Skin of body (tissue), 2 donors: ENCODE measurements around the gene ZDHHC11. TPM values are rescaled to one million over a fixed set of nuclear protein-coding genes. Genes with fewer than 3 reads are reported as not detected.
"Not testable (repeated sequence)": the region's sequence is repeated elsewhere in the genome, so short reads cannot be mapped to it uniquely, and the experiment has no call there.

Experiments used
- DNase-seq: peaks from one replicate; lab custom pipeline; 2025; lab: John Stamatoyannopoulos, UW
- total RNA-seq: library from RNA; depleted of rRNA; stranded (reverse); fragments of >200 nt; gene quantifications from one replicate; pipeline ENCODE4 v1.2.3, GENCODE V29; 2014

ZDHHC11 gene
- total RNA-seq, 1 donor from 2014 or later, result 4.1 TPM

GRCh38 chr5:845676-846601 lies 4.8 kb downstream of the ZDHHC11 start:
- DNase-seq, result not testable (repeated sequence)

- not testable (repeated sequence) for DNase-seq
These were observed 5.6 kb downstream of the ZDHHC11 start for GRCh38 chr5:845031-845675.

DNA sequence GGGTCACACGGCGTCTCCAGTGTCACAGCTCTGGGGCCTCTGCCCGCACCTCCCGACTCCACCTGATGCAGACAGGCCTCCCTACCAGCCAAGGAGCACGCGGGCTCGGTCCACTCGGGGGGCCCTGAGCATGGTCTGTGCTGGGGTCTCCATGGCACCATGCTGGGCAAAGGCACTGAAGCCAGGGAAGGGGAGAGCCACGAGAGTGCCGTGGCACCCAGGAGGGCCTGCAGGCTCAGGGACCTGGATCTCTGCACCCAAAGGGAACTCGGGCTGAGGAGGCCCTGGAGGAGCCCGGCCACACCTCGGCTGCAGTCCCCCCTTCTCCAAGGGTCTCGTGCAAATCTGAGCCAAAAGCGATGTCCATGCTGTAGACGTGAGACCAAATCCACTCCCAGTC lies 6.4 kb downstream of the ZDHHC11 start:
- not testable (repeated sequence) for DNase-seq

DNA sequence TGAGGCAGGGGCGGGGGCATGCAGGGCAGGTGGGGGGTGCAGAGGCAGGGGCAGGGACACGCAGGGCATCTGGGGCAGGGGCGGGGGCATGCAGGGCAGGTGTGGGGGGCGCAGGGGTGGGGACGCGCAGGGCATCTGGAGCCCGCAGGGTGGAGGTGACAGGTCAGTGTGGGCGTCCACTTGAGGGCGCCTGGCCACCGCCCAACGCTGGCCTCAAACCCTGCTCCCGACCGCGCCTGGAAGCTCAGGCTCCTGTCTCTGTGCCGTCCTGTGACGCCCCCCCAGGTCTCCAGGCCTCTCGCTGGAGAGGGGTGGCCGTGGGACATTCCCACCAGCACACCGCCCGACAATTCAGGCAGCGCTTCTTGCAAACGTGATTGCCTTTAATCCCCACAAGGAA lies 6.9 kb downstream of the ZDHHC11 start:
- not testable (repeated sequence) for DNase-seq

- not testable (repeated sequence) for DNase-seq
These were observed 7.4 kb downstream of the ZDHHC11 start for GRCh38 chr5:843371-843770.

DNA sequence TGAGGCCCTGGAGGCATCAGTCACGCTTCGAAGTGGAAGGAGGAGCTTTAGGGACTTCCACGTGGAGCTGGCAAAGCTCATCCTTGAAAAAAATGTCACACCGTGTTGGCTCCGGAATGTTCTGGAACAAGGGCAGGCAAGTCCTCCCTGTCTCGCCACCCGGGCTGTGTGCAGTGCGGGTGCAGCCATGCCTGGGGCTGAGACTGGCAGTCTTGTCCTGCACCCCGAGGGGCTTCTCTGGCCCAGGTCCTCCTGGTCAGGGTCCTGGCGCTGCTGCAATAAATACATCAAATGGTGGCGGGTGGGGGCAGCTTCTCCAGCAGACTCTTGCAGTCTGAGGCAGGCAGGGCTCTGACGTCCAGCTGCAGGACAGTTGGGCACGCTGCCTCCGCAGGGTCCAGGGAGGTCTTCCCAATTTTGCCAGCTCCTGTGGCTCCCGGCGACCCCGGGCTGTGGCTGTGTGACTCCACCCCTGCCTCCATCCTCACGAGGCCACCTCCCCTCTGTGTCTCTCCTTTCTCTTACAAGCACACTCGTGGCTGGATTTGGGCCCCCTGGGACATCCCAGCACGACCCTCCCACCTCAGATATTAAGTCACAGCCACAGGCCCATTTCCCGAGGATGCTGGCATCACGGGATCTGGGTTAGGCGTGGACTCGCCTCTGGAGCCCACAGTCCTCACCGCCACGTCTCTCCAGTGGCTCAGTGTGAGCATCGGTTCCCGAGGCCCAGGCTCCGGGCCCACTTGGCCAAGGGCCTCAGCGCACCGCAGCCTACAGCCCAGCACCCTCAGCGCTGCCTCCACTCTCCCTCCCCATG lies 8.2 kb downstream of the ZDHHC11 start:
- DNase-seq, result not testable (repeated sequence)

DNA sequence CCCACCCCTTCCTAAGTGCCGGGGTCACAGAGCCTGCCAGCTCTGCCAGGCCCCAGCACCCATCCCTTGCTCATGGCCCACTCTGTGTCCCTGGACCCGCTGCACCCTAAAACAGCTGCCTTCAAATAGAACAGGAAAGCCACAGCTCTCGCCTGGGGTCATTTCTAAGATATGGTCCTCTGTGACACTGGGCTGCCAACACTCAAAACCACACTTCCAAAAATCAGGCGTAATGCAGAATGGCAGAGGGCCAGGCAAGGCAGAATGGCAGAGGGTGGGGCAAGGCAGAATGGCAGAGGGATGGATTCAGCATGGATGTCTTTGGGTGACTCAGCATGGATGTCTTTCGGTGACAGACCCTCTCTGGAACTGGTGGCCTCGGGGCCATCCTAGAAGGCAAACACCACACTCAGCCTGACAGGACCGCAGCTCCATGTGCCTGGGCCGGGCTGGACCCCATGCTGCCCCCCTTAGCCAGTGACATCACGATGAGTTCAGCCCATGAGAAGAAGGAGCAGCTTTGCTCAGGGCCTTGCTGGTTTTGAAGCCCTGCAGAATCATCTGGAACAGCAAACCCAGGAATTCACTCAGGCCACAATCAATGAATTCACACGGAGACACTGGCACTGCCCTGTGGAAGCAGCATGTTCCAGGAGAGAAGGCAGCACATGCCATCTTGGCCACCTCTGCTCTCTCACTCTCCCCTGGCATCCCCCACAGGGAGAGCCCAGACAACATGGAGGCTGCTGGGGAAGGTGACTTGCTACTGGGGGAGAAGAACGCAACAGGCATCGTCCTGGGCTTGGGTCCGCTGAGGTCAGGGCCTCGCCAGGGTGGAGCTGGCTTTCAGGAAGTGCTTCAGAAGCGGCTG lies 9.0 kb downstream of the ZDHHC11 start:
- not testable (repeated sequence) for DNase-seq

- not testable (repeated sequence) for DNase-seq
These were observed 9.8 kb downstream of the ZDHHC11 start for GRCh38 chr5:840974-841435.

- not testable (repeated sequence) for DNase-seq
These were observed 10.4 kb downstream of the ZDHHC11 start for GRCh38 chr5:840118-840973.

DNA sequence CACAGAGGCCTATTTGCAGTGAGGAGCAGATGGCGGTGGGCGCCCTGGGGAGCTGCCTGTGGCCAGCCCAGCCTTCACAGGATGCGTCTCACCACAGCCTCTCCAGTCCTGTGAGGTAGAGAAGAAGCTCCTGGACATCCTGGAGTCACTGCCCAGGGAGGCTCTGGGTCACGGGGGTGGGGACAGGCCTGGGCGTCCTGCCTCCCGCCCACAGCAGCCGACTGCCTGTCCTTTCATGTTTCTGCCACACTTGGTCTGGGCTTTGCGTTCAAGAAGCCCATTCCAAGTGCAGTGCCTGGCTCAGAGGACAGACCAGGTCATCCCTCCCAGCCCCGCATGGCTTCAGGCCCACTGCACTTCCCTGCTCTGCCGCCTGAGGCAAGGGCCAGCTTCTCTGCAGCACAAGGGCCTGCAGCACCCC lies 12.3 kb downstream of the ZDHHC11 start:
- DNase-seq, result not testable (repeated sequence)

- not testable (repeated sequence) for DNase-seq
These were observed 13.1 kb downstream of the ZDHHC11 start for GRCh38 chr5:837621-838121.

DNA sequence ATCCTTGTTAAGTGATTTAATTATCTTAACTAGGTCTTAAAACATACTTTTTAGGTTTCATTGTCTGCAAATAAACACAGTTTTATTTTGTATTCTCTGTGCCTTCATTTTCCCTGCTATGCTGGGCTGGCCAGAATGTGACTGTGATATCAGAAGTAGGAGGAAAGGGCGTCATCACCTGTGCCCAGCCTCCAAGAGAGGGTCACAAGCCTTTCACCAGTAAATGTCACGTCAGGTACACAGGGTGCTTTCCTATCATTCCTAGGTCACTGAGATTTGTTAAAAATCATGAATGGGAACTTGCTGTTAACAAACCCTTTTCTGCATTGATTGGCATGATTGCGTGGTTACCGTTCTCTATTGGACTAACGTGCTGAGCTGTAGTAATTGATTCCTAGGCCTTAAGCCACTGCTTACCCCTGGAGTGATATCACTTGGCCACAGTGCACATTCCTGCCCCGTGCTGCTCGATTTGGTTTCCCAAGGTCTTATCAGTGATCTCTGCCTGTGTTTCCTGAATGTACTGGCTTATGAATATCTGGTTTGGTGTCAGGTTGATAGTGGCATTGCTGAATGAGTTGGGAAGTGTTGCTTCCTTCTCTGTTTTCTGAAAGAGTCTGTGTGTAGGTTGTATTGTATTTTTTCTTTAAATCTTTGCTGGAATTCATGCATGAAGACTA lies 14.7 kb downstream of the ZDHHC11 start:
- not testable (repeated sequence) for DNase-seq

- not testable (repeated sequence) for DNase-seq
These were observed 16.8 kb downstream of the ZDHHC11 start for GRCh38 chr5:834013-834412.

DNA sequence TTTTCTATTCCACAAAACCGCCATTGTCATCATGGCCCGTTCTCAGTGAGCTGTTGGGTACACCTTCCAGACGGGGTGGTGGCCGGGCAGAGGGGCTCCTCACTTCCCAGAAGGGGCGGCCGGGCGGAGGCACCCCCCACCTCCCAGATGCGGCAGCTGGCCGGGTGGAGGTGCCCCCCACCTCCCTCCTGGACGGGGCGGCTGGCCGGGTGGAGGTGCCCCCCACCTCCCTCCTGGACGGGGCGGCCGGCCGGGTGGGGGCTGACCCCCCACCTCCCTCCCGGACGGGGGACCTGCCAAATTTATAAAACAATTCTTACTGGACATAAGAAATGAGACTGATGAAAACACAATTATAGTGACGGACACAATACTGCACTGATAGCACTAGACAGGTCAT lies 22.6 kb downstream of the ZDHHC11 start:
- not testable (repeated sequence) for DNase-seq

GRCh38 chr5:825544-825943 lies 25.2 kb downstream of the ZDHHC11 start:
- not testable (repeated sequence) for DNase-seq

DNA sequence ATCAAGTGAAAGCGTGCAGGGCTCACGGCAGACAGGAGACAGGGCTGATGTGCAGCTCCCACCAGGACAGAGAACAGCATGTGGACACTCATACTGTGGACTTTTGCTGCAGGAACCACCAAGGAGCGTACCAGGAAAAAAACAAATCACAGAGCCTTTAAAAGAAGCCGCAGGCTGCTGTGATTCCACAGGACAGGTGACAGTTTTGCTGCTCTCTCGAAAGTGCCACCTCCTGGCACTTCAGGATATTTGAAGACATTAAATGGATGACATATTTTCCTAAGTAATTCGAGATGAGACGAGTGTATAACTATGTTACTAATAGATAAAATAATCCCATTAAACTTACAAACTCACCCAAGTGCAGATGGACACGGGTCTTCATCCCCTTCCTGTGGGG lies 29.3 kb downstream of the ZDHHC11 start:
- DNase-seq, result no peak

DNA sequence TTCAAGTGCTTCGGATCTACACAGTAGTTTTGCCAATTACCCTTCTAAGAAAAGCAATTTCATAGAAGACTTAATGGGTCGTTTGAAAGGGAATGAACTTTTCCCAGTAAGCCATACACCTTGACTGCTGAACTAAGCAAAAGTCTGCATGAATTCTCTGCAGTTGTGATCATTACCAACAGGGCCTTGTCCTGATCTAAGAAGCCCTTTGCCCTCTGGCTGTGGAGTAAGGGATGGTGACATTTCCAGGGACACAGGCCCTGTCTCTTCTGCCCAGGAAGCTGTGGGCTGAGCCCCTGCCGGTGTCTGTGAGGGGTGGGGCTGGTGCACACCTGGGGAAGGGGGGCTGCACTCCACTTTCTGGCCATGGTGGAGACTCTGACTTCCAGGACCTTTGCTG lies 30.5 kb downstream of the ZDHHC11 start:
- no peak for DNase-seq

DNA sequence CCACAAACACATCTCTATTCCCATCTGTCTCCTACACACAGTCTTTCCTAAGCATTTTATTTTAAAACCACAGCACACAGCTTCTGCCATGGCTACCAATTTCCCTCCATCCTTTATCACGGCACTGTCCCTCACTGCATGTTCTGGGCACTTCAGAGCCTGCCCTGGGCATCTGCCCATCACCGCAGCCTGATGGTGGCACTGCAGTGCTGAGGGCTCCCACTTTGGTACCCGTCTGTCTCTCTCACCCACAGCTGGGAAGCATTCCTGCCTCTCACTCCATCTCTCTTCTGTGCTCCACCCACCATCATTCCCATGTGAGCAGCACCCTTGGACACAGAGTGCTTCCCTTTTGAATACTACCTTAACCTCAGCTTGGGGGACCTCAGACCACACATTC lies 31.7 kb downstream of the ZDHHC11 start:
- no peak for DNase-seq

DNA sequence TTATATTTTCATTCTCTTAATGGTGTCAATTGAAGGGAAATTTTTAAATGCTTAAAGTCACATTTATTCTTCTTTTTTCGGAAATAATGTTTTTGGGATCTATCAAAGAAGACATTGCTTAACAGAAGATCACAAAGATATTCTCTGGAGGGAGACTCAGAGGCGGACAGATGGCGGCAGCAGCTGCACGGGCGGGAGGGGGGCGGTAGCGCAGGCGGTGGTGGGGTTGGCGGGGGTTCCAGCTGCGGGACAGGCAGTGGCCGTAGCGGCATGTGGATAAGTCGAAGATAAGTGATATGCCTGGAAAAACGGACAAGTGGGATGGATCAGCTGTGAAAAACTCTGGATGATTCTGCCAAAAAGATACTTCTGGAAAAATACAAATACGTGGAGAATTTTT lies 34.6 kb downstream of the ZDHHC11 start:
- DNase-seq, result no peak
